Measurements from ENCODE around the gene L1CAM. TPM values are rescaled to one million over a fixed set of nuclear protein-coding genes. Genes with fewer than 3 reads are reported as not detected.

L1CAM gene
- total and polyA plus RNA-seq, 9 of the 15 experiments (the other 6 are each of a cell fraction or from before 2014, with no cell fraction given) = 0.09 to 0.86 (median 0.26) TPM; not detected in 3

DNA sequence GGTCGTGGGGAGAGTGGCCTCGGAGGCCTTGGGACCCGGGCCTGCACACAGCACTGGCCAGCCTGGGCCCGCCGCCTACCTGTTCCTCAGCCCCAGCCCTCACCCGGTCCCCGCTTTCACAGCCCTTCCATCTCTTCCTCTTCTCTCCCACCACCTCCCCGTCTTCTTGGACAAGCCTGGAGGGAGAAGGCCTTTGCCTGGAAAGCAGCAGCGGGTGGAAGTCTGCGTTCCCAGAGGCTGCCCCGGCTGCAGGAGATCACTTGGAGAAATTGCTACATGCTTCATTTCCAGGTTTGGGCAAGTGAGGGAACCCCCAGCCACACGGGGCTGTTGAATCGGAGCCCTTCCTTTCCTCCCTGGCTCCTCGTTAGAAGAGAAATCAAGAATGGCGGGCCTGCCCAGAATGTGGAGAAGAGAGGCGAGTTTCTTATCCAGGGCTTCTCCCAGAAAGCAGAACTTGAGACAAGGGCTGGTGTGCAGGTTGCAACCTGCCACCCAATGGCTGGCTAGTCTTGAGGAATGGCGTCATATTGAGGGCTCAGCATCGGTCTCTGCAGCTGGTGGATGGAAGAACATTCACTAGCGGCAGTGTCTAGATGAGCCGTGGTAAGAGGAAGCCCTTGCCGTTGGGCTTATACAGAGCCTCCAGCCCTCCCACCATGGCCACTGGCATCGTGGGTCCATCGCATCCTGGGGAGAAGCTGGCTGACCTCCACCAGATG is 54.4 kb downstream of the L1CAM start (continued):
- TF ChIP-seq, protein P1, sequence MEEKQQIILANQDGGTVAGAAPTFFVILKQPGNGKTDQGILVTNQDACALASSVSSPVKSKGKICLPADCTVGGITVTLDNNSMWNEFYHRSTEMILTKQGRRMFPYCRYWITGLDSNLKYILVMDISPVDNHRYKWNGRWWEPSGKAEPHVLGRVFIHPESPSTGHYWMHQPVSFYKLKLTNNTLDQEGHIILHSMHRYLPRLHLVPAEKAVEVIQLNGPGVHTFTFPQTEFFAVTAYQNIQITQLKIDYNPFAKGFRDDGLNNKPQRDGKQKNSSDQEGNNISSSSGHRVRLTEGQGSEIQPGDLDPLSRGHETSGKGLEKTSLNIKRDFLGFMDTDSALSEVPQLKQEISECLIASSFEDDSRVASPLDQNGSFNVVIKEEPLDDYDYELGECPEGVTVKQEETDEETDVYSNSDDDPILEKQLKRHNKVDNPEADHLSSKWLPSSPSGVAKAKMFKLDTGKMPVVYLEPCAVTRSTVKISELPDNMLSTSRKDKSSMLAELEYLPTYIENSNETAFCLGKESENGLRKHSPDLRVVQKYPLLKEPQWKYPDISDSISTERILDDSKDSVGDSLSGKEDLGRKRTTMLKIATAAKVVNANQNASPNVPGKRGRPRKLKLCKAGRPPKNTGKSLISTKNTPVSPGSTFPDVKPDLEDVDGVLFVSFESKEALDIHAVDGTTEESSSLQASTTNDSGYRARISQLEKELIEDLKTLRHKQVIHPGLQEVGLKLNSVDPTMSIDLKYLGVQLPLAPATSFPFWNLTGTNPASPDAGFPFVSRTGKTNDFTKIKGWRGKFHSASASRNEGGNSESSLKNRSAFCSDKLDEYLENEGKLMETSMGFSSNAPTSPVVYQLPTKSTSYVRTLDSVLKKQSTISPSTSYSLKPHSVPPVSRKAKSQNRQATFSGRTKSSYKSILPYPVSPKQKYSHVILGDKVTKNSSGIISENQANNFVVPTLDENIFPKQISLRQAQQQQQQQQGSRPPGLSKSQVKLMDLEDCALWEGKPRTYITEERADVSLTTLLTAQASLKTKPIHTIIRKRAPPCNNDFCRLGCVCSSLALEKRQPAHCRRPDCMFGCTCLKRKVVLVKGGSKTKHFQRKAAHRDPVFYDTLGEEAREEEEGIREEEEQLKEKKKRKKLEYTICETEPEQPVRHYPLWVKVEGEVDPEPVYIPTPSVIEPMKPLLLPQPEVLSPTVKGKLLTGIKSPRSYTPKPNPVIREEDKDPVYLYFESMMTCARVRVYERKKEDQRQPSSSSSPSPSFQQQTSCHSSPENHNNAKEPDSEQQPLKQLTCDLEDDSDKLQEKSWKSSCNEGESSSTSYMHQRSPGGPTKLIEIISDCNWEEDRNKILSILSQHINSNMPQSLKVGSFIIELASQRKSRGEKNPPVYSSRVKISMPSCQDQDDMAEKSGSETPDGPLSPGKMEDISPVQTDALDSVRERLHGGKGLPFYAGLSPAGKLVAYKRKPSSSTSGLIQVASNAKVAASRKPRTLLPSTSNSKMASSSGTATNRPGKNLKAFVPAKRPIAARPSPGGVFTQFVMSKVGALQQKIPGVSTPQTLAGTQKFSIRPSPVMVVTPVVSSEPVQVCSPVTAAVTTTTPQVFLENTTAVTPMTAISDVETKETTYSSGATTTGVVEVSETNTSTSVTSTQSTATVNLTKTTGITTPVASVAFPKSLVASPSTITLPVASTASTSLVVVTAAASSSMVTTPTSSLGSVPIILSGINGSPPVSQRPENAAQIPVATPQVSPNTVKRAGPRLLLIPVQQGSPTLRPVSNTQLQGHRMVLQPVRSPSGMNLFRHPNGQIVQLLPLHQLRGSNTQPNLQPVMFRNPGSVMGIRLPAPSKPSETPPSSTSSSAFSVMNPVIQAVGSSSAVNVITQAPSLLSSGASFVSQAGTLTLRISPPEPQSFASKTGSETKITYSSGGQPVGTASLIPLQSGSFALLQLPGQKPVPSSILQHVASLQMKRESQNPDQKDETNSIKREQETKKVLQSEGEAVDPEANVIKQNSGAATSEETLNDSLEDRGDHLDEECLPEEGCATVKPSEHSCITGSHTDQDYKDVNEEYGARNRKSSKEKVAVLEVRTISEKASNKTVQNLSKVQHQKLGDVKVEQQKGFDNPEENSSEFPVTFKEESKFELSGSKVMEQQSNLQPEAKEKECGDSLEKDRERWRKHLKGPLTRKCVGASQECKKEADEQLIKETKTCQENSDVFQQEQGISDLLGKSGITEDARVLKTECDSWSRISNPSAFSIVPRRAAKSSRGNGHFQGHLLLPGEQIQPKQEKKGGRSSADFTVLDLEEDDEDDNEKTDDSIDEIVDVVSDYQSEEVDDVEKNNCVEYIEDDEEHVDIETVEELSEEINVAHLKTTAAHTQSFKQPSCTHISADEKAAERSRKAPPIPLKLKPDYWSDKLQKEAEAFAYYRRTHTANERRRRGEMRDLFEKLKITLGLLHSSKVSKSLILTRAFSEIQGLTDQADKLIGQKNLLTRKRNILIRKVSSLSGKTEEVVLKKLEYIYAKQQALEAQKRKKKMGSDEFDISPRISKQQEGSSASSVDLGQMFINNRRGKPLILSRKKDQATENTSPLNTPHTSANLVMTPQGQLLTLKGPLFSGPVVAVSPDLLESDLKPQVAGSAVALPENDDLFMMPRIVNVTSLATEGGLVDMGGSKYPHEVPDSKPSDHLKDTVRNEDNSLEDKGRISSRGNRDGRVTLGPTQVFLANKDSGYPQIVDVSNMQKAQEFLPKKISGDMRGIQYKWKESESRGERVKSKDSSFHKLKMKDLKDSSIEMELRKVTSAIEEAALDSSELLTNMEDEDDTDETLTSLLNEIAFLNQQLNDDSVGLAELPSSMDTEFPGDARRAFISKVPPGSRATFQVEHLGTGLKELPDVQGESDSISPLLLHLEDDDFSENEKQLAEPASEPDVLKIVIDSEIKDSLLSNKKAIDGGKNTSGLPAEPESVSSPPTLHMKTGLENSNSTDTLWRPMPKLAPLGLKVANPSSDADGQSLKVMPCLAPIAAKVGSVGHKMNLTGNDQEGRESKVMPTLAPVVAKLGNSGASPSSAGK (IDR thresholded peaks at IDR 0.05) = no peak
- TF ChIP-seq ZBTB9 (CRISPR knock-in tag; IDR thresholded peaks at IDR 0.05) (no peak), ZNF695 (CRISPR knock-in tag; IDR thresholded peaks at IDR 0.05) (no peak), RB1 (IDR thresholded peaks at IDR 0.05; ENCODE audit: low read depth) (no peak), HBP1 (CRISPR knock-in tag; IDR thresholded peaks at IDR 0.05) (no peak), MTF1 (CRISPR knock-in tag; IDR thresholded peaks at IDR 0.05; ENCODE audit: borderline replicate concordance) (no peak), RAD21 (CRISPR knock-in tag; conservative IDR thresholded peaks at IDR 0.05 in 1 of 2, IDR thresholded peaks at IDR 0.05 in 1 of 2) (no peak)
- TF ChIP-seq, protein P2, sequence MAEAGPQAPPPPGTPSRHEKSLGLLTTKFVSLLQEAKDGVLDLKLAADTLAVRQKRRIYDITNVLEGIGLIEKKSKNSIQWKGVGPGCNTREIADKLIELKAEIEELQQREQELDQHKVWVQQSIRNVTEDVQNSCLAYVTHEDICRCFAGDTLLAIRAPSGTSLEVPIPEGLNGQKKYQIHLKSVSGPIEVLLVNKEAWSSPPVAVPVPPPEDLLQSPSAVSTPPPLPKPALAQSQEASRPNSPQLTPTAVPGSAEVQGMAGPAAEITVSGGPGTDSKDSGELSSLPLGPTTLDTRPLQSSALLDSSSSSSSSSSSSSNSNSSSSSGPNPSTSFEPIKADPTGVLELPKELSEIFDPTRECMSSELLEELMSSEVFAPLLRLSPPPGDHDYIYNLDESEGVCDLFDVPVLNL (CRISPR knock-in tag; IDR thresholded peaks at IDR 0.05; ENCODE audit: low read depth) = no peak

All from K562 (cell line).